ENCODE results near the gene MYOZ2. TPM values are rescaled to one million over a fixed set of nuclear protein-coding genes. Genes with fewer than 3 reads are reported as not detected.

Gene MYOZ2
- total and polyA plus RNA-seq, 2 donors (not counting 3 experiments of a cell fraction or from before 2014, with no cell fraction given): 0.11 to 0.13 TPM

- Histone ChIP-seq H2AFZ (ENCODE audit: low read depth, low read length) (no peak overlapping the region), H3K9me3 (replicated peaks; ENCODE audit: control insufficient read depth, insufficient read depth, low read length) (no peaks in the 10 kb centered on the region), H3K36me3 (ENCODE audit: control insufficient read depth in 2 of 2, extremely low read depth in 1 of 2, insufficient read depth in 2 of 2, low read length in 2 of 2) (peaks cover 8 to 14% of the 10 kb centered on the region in 2 experiments), H3K4me1 (ENCODE audit: control insufficient read depth, extremely low read depth, insufficient read depth, low read length) (peaks cover 25% of the 10 kb centered on the region), H3K27me3 (ENCODE audit: control insufficient read depth in 2 of 2, insufficient read depth in 2 of 2, low read length in 2 of 2) (no peaks in the 10 kb centered on the region), H3K27ac (ENCODE audit: insufficient read depth, low read depth, low read length) (no peak overlapping the region), H3K79me2 (ENCODE audit: control insufficient read depth, insufficient read depth, low read length) (peaks cover 70% of the 10 kb centered on the region), H3K9me1 (replicated peaks; ENCODE audit: control insufficient read depth, extremely low read depth, insufficient read depth, low read length) (no peaks in the 10 kb centered on the region), H3K4me3 (replicated peaks in 1 of 3; ENCODE audit: insufficient read depth in 1 of 3, low read depth in 1 of 3, low read length in 3 of 3) (no peak overlapping the region), H4K20me1 (replicated peaks; ENCODE audit: control insufficient read depth, extremely low read depth, insufficient read depth, low read length) (no peaks in the 10 kb centered on the region), H3K4me2 (ENCODE audit: insufficient read depth, low read length) (no peak overlapping the region), H3K9ac (replicated peaks; ENCODE audit: extremely low read depth, insufficient read depth, low read length) (no peak overlapping the region)
- intact Hi-C loops (cut with micrococcal nuclease) (loop anchor here (10.0 kb wide), 2 partner anchors 237 to 307 kb away; no protein-coding TSS in a partner anchor), dilution Hi-C loops (cut with MboI; ENCODE audit: extremely low pct_ligation_motif_present, low sequenced_read_pairs) (no loop called here)
- POLR2A ChIA-PET: no interaction called here
- CTCF ChIA-PET: no interaction called here
- DNase-seq (ENCODE audit: low read depth, low spot score): no peak
- TF ChIP-seq CTCF (IDR thresholded peaks at IDR 0.05; ENCODE audit: extremely low read depth in 1 of 2, insufficient read depth in 1 of 2, low read depth in 1 of 2, low read length in 2 of 2) (no peak), JUN (IDR thresholded peaks at IDR 0.05; ENCODE audit: borderline replicate concordance, insufficient read depth, insufficient read length, low read depth) (no peak), EZH2 (IDR thresholded peaks at IDR 0.05; ENCODE audit: borderline replicate concordance, low read depth, low read length, severe bottlenecking) (no peak), FOS (IDR thresholded peaks at IDR 0.05; ENCODE audit: borderline replicate concordance, insufficient read depth, low read length) (no peak), MAX (IDR thresholded peaks at IDR 0.05; ENCODE audit: insufficient read depth, insufficient read length) (no peak), POLR2A (IDR thresholded peaks at IDR 0.05; ENCODE audit: low read depth, low read length) (no peak), MYC (IDR thresholded peaks at IDR 0.05; ENCODE audit: low read depth, low read length) (no peak), POLR2AphosphoS5 (IDR thresholded peaks at IDR 0.05; ENCODE audit: insufficient read depth, low read depth, low read length) (no peak), GATA2 (IDR thresholded peaks at IDR 0.05; ENCODE audit: insufficient read depth, insufficient read length, low read depth, low read length) (no peak)
- no TSS peak for BruUV-seq (replicated peaks)
- no peak for FAIRE-seq
These were observed 82.5 kb downstream of the MYOZ2 start for GRCh38 chr4:119218093-119218492.

Measured in endothelial cell of umbilical vein (primary cell).